ENCODE data around the gene EBF3.

EBF3 gene

DNA sequence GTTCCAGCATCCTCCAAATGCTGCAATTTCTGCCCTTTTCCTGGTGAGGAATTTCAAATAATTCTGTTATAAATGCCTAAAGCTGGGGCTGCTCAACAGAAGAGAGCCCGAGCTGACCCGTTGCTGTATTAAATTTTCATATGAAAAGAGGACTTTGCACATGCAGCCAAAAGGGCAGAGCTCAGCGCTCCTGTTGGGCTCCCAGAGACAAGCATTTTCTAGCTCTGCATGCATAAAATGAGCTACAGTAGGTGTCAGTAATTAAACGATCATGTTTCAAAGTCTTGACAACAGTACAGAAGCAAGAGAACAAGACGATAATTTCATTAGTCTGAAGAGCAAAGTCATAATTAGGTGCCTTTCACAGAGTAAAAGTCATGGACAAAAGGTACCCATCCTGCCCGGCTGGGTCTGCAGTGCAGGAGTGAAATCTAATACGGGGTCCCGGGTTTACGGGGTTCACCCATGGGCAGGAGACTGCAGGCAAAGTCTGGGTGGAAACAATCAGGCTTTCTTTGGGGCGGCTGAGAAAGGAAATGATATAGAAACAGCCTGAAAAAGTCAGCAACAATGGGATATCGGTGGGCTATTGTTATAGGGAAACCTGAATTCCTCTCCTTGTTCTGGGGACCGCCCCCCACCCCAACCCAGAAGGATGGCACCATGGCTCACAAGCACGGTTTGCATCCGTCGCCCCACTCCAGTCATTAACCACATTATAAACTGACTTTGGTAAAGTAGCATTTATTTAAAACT is 66.0 kb downstream of the EBF3 start:
- DNase-seq (ENCODE audit: low read depth, low spot score): no peak
- ChIA-PET POLR2A (no interaction called here), CTCF (no interaction called here)
- H3K4me3 ChIP-seq (ENCODE audit: low read depth, low read length): no peak overlapping the region
- TF ChIP-seq, protein P1, sequence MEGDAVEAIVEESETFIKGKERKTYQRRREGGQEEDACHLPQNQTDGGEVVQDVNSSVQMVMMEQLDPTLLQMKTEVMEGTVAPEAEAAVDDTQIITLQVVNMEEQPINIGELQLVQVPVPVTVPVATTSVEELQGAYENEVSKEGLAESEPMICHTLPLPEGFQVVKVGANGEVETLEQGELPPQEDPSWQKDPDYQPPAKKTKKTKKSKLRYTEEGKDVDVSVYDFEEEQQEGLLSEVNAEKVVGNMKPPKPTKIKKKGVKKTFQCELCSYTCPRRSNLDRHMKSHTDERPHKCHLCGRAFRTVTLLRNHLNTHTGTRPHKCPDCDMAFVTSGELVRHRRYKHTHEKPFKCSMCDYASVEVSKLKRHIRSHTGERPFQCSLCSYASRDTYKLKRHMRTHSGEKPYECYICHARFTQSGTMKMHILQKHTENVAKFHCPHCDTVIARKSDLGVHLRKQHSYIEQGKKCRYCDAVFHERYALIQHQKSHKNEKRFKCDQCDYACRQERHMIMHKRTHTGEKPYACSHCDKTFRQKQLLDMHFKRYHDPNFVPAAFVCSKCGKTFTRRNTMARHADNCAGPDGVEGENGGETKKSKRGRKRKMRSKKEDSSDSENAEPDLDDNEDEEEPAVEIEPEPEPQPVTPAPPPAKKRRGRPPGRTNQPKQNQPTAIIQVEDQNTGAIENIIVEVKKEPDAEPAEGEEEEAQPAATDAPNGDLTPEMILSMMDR (IDR thresholded peaks at IDR 0.05; ENCODE audit: insufficient read depth, low read length, missing control alignments): no peak

DNA sequence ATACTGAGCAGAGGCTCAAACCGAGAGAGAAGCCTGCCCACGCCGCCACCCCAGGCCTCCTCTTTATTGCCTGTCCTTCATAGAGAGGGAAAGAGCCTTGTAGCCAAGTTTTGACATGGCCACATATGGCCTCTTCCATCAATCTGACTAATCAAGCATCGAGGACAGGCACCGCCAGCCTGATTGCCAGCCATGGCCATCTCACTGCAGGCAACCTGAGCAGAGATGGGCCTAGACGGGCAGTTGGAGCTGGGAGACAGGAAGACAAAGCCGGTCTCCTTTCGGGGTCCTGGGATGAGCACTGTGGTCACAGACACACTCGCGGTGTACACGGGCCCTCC is 67.2 kb downstream of the EBF3 start:
- DNase-seq (ENCODE audit: low read depth, low spot score): no peak
- TF ChIP-seq, protein P1 (IDR thresholded peaks at IDR 0.05; ENCODE audit: insufficient read depth, low read length, missing control alignments): no peak
- no peak overlapping the region for H3K4me3 ChIP-seq (ENCODE audit: low read depth, low read length)
- CTCF ChIA-PET: no interaction called here
- POLR2A ChIA-PET: no interaction called here

DNA sequence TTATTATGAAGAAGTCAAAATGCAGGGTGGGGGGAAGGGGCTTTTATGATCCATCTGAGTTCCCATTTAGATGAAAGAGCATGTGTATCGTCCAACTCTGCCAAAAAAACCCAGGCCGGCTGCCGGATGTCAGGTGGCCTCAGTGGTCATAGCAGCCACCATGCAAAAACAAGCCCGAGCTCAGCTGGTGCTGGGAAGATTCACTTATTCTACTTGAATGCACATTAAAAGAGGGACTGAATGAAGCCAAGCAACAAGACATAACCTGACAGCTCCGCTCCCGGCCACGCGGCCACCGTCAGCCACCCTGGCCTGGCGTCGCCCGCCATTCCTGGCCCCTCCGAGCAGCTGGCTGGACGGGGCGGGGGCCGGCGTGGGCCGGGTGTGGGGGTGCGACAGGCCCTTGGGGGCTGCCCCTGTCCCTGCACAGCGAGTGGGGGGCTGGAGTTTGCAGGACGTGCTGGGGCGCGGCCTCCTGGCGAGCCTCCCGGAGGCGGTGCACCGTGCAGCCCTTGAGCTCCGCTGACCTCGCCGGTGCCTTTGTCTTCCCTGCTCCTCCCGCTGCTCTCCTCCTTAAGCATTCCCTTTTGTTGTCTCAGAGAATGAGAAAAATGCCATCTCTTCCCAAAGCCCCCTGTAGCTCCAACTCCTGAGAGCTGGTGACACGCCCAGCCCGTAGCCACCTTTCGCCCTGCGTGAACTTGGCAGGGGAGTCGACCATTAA is 67.8 kb downstream of the EBF3 start:
- no peak overlapping the region for H3K4me3 ChIP-seq (ENCODE audit: low read depth, low read length)
- CTCF ChIA-PET: no interaction called here
- DNase-seq (ENCODE audit: low read depth, low spot score): no peak
- POLR2A ChIA-PET: interaction anchor here (0.7 kb wide), 1 partner anchor 140 kb away, joined by 3 read pairs; no protein-coding TSS in a partner anchor
- TF ChIP-seq, protein P1 (IDR thresholded peaks at IDR 0.05; ENCODE audit: insufficient read depth, low read length, missing control alignments): no peak

DNA sequence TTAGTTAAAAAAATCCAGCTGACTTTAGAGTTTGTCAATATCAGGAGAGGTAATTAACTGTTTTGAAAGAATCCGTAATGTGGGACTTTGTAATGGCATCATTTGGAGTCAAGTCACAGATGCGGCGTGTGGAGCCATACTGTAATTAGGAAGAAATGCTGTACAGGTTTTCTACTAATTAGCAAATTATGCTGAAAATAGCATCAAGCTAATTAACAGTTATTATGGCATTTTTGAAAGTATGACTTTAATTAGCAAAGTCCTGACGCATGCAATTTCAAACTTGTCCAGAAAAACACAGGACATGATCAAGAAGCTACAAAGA is 68.3 kb downstream of the EBF3 start:
- ChIA-PET CTCF (no interaction called here), POLR2A (interaction anchor here (0.7 kb wide), 1 partner anchor 141 kb away, joined by 3 read pairs; no protein-coding TSS in a partner anchor)
- no peak overlapping the region for H3K4me3 ChIP-seq (ENCODE audit: low read depth, low read length)
- no peak for DNase-seq (ENCODE audit: low read depth, low spot score)
- TF ChIP-seq, protein P1 (IDR thresholded peaks at IDR 0.05; ENCODE audit: insufficient read depth, low read length, missing control alignments): no peak

DNA sequence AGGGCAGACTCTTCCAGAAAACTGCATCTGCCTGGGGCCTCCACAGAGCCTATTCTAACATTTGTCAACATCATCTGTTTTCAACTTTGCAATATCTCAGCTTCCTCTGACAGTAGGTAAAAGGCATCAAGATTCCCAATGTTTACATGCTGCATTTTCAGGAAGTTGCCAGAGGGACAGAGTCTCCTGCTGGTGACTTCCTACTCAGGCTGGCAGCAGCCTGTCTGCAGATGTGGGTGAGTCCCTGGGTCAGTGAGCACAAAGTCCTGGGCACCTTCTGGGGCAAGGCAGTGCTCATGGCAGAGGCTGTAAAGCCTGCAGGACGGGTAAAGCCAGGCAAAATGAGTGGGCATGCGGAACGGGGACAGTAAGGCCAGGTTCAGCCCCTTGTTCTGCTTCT is 69.4 kb downstream of the EBF3 start:
- TF ChIP-seq, protein P1 (IDR thresholded peaks at IDR 0.05; ENCODE audit: insufficient read depth, low read length, missing control alignments): no peak
- ChIA-PET CTCF (no interaction called here), POLR2A (no interaction called here)
- DNase-seq (ENCODE audit: low read depth, low spot score): no peak
- no peak overlapping the region for H3K4me3 ChIP-seq (ENCODE audit: low read depth, low read length)

DNA sequence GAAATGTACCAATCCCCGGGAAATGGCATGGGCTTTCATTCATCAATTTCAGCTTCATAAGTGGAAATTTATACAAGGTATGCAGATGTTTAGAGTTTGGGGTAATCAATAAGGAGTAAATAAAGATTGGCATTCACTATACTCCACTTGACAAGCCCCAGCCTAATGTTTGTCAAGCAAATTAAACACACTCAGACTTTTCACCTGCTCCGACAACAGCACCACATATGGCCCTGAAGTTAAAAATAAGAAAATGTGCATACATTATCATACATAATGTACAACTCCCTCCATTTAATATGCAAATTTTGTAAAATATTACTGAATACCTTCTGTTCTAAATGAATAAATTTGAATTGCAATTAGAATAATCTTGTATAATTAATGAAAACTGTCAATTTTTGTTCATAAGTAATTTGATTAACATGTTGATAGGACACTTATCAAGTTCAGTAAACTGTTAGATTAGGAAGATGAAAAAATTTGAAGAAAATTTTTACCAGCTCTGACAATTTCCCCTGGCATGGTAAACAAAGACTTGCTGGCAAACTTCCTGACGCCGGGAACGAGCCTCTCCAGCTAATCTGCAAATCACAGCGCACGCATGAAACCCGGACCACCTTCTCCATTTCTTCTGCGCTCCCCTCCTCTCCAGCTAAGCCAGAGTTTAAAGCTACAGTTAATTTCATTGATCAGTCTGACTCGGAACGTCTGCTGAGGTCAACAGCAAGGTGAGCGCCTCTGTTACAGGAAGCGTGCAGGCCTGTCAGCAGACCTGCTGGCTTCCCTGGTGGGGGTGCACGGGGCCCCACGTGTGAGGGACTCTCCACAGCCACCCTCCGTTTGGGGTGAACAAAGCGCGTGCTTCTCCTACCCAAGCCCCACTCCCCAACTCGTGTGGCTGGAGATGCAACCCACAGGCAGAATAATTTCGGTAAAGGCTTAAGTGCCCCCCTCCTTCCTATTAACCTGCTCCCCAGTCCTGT is 70.7 kb downstream of the EBF3 start:
- H3K4me3 ChIP-seq (ENCODE audit: low read depth, low read length): no peak overlapping the region
- TF ChIP-seq, protein P1 (IDR thresholded peaks at IDR 0.05; ENCODE audit: insufficient read depth, low read length, missing control alignments): no peak
- DNase-seq (ENCODE audit: low read depth, low spot score): no peak
- CTCF ChIA-PET: no interaction called here
- POLR2A ChIA-PET: no interaction called here

Measured in AG04449 (cell line).